Left cardiac atrium (tissue), 4 donors: ENCODE results near the gene PDLIM7. TPM values are rescaled to one million over a fixed set of nuclear protein-coding genes. Genes with fewer than 3 reads are reported as not detected.
A peak's percentile ranks its signal among the peaks of the same experiment; 100 is the strongest.
"Not testable (repeated sequence)": the region's sequence is repeated elsewhere in the genome, so short reads cannot be mapped to it uniquely, and the experiment has no call there.

Experiments
- ATAC-seq, 2 donors: fragments of 200-7000 bp; cut with Tn5 transposase; one replicate each; pipeline ENCODE4 v1.9.1; 2020; ENCODE audit warnings: mild to moderate bottlenecking in 2 of 2, moderate library complexity in 2 of 2
- DNase-seq: peaks from one replicate; pipeline ENCODE4 v3.0.0-alpha.2; 2020
- intact Hi-C, 2 donors: fragments of 100-400 bp; cut with DNase I; formaldehyde crosslinking; loops; one replicate each; pipeline versions ENCODE4 v1.14.1 to v1.15.1; 2022 to 2023
- long read RNA-seq: library from polyadenylated mRNA; unstranded; transcript quantifications from one replicate; pipeline ENCODE4 v2.0.0, GENCODE V29; 2021
- total RNA-seq, 2 donors: library from RNA; stranded (reverse); fragmentation: NEBNext Ultra II Directional; extraction: Animal tissue kit (Norgen Biotek cat#: 25700); gene quantifications; one replicate each; pipeline ENCODE4 v1.2.1, GENCODE V29; 2021
- donor health status: DM: no; HTN: yes; CAD: no.
- donor health status: DM: no; HTN: yes; CAD: no; lungs with severe emphysema.
- donor health status: DM: yes; HTN: yes; CAD: no.
- donor health status: Dilated cardiomyopathy.

The PDLIM7 gene
- 10 to 100 TPM; 50.5 to 94.5 TPM for total RNA-seq
- long read RNA-seq, transcript PDLIM7-202 (13 exons, 1,689 nt): major isoform, 57 of 96 reads
- long read RNA-seq, partial matches to known transcripts: 27 of 96 reads
- long read RNA-seq, other reads (novel, unspliced or antisense): 12 of 96 reads

GRCh38 chr5:177497292-177498012 lies at the start of gene PDLIM7:
PDLIM7 (minus strand) TSS chr5:177497604; CDS start chr5:177496512, 1,092 bp downstream.
- intact Hi-C loops: loop anchor here (2.0 kb wide), 2 partner anchors 39 to 43 kb away; no protein-coding TSS in a partner anchor

GRCh38 chr5:177546258-177546741 lies 48.9 kb upstream of the PDLIM7 start:
- intact Hi-C loops: no loop called here
- DNase-seq (peak; percentile 60), ATAC-seq (peak; percentile 80 to 85)

More at GRCh38 chr5:177497292-177498012, at the start of gene PDLIM7:
- DNase-seq (peak; percentile 96), ATAC-seq (peak; percentile 80 to 87)

GRCh38 chr5:177545487-177546257 lies 48.3 kb upstream of the PDLIM7 start:
- ATAC-seq: peak; percentile 85 to 89
- DNase-seq: peak; percentile 62
- intact Hi-C loops: no loop called here

- intact Hi-C loops: no loop called here
- ATAC-seq (no peak), DNase-seq (no peak)
Observed at GRCh38 chr5:177542816-177543465, 45.5 kb upstream of the PDLIM7 start.

- DNase-seq (no peak), ATAC-seq (no peak)
- intact Hi-C loops: no loop called here
Observed at GRCh38 chr5:177540438-177540837, 43.0 kb upstream of the PDLIM7 start.

GRCh38 chr5:177539411-177539810 lies 42.0 kb upstream of the PDLIM7 start:
- intact Hi-C loops: no loop called here
- DNase-seq: no peak
- peak; percentile 67 to 73 for ATAC-seq

- no peak for DNase-seq
- peak; percentile 21 to 39 for ATAC-seq
- intact Hi-C loops: no loop called here
Observed at GRCh38 chr5:177538876-177539275, 41.5 kb upstream of the PDLIM7 start.

GRCh38 chr5:177537389-177538361 lies 40.3 kb upstream of the PDLIM7 start:
- peak; percentile 66 to 76 for ATAC-seq
- peak; percentile 53 for DNase-seq
- intact Hi-C loops: no loop called here

- ATAC-seq (no peak), DNase-seq (no peak)
- intact Hi-C loops: no loop called here
Observed at GRCh38 chr5:177536386-177536785, 39.0 kb upstream of the PDLIM7 start.

GRCh38 chr5:177535125-177535524 lies 37.7 kb upstream of the PDLIM7 start:
- intact Hi-C loops: no loop called here
- no peak for DNase-seq
- ATAC-seq: no peak

- intact Hi-C loops, ATAC-seq, DNase-seq: not testable (repeated sequence)
Observed at GRCh38 chr5:177534433-177534832, 37.0 kb upstream of the PDLIM7 start.

GRCh38 chr5:177531209-177531940 lies 34.0 kb upstream of the PDLIM7 start:
- intact Hi-C loops: no loop called here
- no peak for DNase-seq
- ATAC-seq: no peak

GRCh38 chr5:177530638-177531037 lies 33.2 kb upstream of the PDLIM7 start:
- intact Hi-C loops: no loop called here
- peak; percentile 36 to 54 for ATAC-seq
- DNase-seq: no peak

- no peak for DNase-seq
- ATAC-seq: no peak
- intact Hi-C loops: no loop called here
Observed at GRCh38 chr5:177529247-177530203, 32.1 kb upstream of the PDLIM7 start.

- ATAC-seq: no peak
- intact Hi-C loops: no loop called here
- no peak for DNase-seq
Observed at GRCh38 chr5:177528631-177529030, 31.2 kb upstream of the PDLIM7 start.

GRCh38 chr5:177527595-177527994 lies 30.2 kb upstream of the PDLIM7 start:
- no peak for ATAC-seq
- intact Hi-C loops: no loop called here
- DNase-seq: no peak

GRCh38 chr5:177526791-177527190 lies 29.4 kb upstream of the PDLIM7 start:
- intact Hi-C loops: no loop called here

More at GRCh38 chr5:177526791-177527190, 29.4 kb upstream of the PDLIM7 start:
- DNase-seq (no peak), ATAC-seq (no peak)
